Heart right ventricle (tissue), 16 donors: ENCODE measurements around the gene PRKCE. TPM values are rescaled to one million over a fixed set of nuclear protein-coding genes. Genes with fewer than 3 reads are reported as not detected.

Source experiments
- ATAC-seq, 8 donors: fragments of 200-7000 bp; cut with Tn5 transposase; one replicate each; pipeline ENCODE4 v1.9.1; 2020; ENCODE audit warnings: mild to moderate bottlenecking in 8 of 8, moderate library complexity in 8 of 8, moderate number of reproducible peaks in 1 of 8
- DNase-seq, 2 donors: peaks; one replicate each; pipeline ENCODE4 v3.0.0-alpha.2; 2020
- H3K27ac ChIP-seq, 10 donors: fragments of 200-600 bp; sonication (generic) in 2 of 10; one replicate each; pipeline versions ENCODE4 v1.5.0 to v1.8.0; 2020 to 2022; ENCODE audit warnings: mild to moderate bottlenecking in 3 of 10
- H3K27me3 ChIP-seq, 7 donors: fragments of 200-600 bp; one replicate each; pipeline ENCODE4 v1.8.0; 2021 to 2022; ENCODE audit warnings: mild to moderate bottlenecking in 2 of 7
- H3K36me3 ChIP-seq, 9 donors: fragments of 200-600 bp; sonication (generic) in 1 of 9; one replicate each; pipeline versions ENCODE4 v1.5.0 to v1.8.0; 2020 to 2022; ENCODE audit warnings: mild to moderate bottlenecking in 2 of 9
- H3K4me1 ChIP-seq, 9 donors: fragments of 200-600 bp; sonication (generic) in 1 of 9; one replicate each; pipeline versions ENCODE4 v1.5.0 to v1.8.0; 2020 to 2022; ENCODE audit warnings: mild to moderate bottlenecking in 4 of 9
- H3K4me3 ChIP-seq, 10 donors: fragments of 200-600 bp; sonication (generic) in 2 of 10; one replicate each; pipeline versions ENCODE4 v1.5.0 to v1.8.0; 2020 to 2022; ENCODE audit warnings: mild to moderate bottlenecking in 7 of 10, moderate library complexity in 2 of 10
- H3K9me3 ChIP-seq, 11 donors: fragments of 200-600 bp in 10 of 11; sonication (generic) in 2 of 11; one replicate each; pipeline versions ENCODE4 v1.5.0 to v1.8.0; 2013 to 2022; ENCODE audit warnings: mild to moderate bottlenecking in 2 of 11, control low read depth in 1 of 11, moderate library complexity in 1 of 11
- CTCF ChIP-seq, 9 donors: fragments of 200-600 bp; sonication (generic) in 2 of 9; IDR thresholded peaks; one replicate each; pipeline versions ENCODE4 v1.5.0 to v1.8.0; 2021 to 2022; ENCODE audit warnings: antibody characterized with exemption in 9 of 9, mild to moderate bottlenecking in 5 of 9, moderate library complexity in 1 of 9
- WGBS, 2 donors: extraction: QIAGEN DNeasy Blood & Tissue Kit; methylation state at CpG; one replicate each; pipeline ENCODE4 v1.1.7; 2013; ENCODE audit warnings: inconsistent platforms in 1 of 2; 5-methylcytosine and 5-hydroxymethylcytosine counted together
- intact Hi-C, 10 donors: fragments of 100-400 bp; cut with DNase I; formaldehyde crosslinking; loops; one replicate each; pipeline versions ENCODE4 v1.11.1 to v1.14.2; 2022
- polyA plus RNA-seq, 2 donors: library from polyadenylated mRNA; stranded (reverse); fragments of 200-250 nt; gene quantifications; one replicate each; pipeline ENCODE4 v1.2.3, GENCODE V29; 2013
- total RNA-seq, 10 donors: library from RNA; stranded (reverse); fragmentation: NEBNext Ultra II Directional in 3 of 10; extraction: Animal tissue kit (Norgen Biotek cat#: 25700) in 3 of 10; gene quantifications; one replicate each; pipeline versions ENCODE4 v1.2.1 to v1.2.4, GENCODE V29; 2021 to 2023
- donor health status: Arrhythmogenic right ventricular cardiomyopathy.
- donor health status: ischemic (EF 13 %, LVEDD 7.1; RV severe dilation, severe dysfunction).
- donor health status: healthy with polysubstance abuse.
- donor health status: DM: no; HTN: yes; CAD: no.
- donor health status: DM: no; HTN: no; CAD: no.
- donor health status: ischemic (EF 25% LVEDD 6.9; RV normal size, moderate dysfunction).
- donor health status: ischemic (EF 25% LVEDD 5.7; RV mildly dilated, moderate dysfunction).
- donor health status: healthy.
- donor health status: DM: yes; HTN: yes; CAD: no.
- donor health status: Ischemic cardiomyopathy.
- donor health status: ischemic (EF 35%, LVEDD 5.7; RV mildly dilated, moderate dysfunction).
- donor health status: nonischemic (EF 11% LVEDD 7.7; RV severe dilation, severe dysfunction).
- donor health status: DM: yes; HTN: yes; CAD: no.
- donor health status: PGD.
- donor health status: ischemic (EF 29% LVEDD 5.4; RV normal size, mild dysfunction).
- donor health status: nonischemic (EF 23%, LVEDD 6.1; RV moderate dilation, normal function).

Gene PRKCE
- total and polyA plus RNA-seq, 12 donors, result 3.7 to 22.7 (median 16.7) TPM

DNA sequence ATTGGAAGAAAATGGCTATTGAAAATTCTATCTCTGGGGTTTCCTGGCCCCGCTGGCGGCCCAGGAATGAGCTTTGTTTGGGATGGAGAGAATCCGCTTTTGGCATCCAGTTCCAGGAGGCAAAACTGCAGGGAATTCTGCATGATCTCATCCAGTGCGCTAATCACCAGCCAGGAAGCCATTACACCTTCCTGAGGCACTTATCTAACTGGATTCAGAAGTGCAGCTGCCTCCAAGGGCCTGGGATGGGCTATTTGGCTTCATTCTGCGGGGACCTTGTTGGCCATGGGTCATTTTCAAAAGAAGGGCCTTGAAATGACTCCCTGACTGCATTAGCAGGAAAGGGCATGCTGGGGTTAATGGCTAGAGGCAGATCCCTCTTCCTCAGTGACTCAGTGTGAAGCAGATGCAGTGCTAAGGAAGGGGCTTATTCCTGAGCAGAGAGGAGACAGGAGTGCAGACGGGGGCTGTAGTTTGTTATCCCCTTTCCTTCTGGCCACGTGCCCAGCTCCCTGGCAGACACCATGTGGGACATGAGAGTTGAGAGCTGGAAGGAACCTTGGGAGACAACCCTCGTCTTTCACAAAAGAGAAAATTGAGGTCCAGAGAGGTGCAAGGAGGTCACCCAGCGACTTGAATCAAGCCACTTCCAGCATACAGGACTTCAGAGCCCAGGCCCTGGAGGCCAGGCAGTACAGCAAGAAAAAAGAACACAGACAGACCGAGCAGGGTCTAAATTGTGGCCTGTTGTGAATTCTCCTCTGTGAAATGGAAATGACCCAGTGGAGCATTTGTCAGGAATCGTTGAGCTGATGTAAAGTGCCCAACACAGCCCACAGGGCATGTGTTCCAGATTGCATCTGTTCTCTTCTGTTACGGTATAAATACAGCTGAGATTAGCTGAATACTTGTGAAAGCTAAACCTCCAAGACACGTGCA is 161.8 kb downstream of the PRKCE start:
- peak; percentile 34 to 52 for DNase-seq
- TF ChIP-seq CTCF (IDR thresholded peaks at IDR 0.05), result no peak

DNA sequence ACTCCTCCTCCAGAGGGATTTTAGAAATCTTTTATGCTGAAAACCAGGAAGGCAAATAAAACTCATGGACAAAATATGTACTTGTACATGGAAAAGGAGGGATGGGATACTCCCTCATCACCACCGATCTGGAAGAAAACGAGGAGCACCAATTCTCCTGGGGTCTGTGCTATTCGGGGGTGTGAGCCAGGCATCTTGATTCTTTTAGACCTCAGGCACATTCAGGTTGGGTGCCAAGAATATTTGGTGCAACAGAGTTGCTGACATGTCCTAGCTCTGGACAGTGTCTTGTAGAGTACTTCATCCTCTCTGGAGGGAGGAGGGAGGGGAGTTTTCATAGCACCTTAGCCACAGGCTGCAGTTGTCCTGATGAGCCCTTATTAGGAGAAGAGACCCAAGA is 163.0 kb downstream of the PRKCE start:
- no peaks in the 10 kb centered on the region for H3K27me3 ChIP-seq
- peak overlapping the region in 4 of 10 donors; percentile 3 to 87 (median 56) for H3K27ac ChIP-seq
- intact Hi-C loops, result loop anchor here in 1 of 10 donors (10.0 kb wide), 1 partner anchor 120 kb away; no protein-coding TSS in a partner anchor
- H3K9me3 ChIP-seq, result no peaks in the 10 kb centered on the region
- TF ChIP-seq CTCF (IDR thresholded peaks at IDR 0.05), result no peak
- 19 to 40% methylated on average over 3 of the region's 3 CpGs for WGBS, 2 donors
- DNase-seq (peak in 1 of 2 donors; percentile 37), ATAC-seq (peak in 7 of 8 donors; percentile 40 to 81 (median 68))
- H3K4me1 ChIP-seq, result peaks cover 16 to 76% (median 47%) of the 10 kb centered on the region in 9 donors
- H3K36me3 ChIP-seq, result no peaks in the 10 kb centered on the region
- H3K4me3 ChIP-seq, result no peak overlapping the region

More for the DNA sequence above, 161.8 kb downstream of the PRKCE start:
- 37 to 49% methylated on average over 13 of the region's 13 CpGs for WGBS, 2 donors
- intact Hi-C loops, result loop anchor here in 1 of 10 donors (10.0 kb wide), 1 partner anchor 122 kb away; no protein-coding TSS in a partner anchor
- H3K4me3 ChIP-seq, result no peak overlapping the region
- no peaks in the 10 kb centered on the region for H3K36me3 ChIP-seq
- peak overlapping the region in 8 of 10 donors; percentile 9 to 87 (median 56) for H3K27ac ChIP-seq
- ATAC-seq, result peak; percentile 27 to 75 (median 68)
- peaks cover 16 to 64% (median 47%) of the 10 kb centered on the region in 9 donors for H3K4me1 ChIP-seq
- H3K9me3 ChIP-seq, result no peaks in the 10 kb centered on the region
- H3K27me3 ChIP-seq, result no peaks in the 10 kb centered on the region

DNA sequence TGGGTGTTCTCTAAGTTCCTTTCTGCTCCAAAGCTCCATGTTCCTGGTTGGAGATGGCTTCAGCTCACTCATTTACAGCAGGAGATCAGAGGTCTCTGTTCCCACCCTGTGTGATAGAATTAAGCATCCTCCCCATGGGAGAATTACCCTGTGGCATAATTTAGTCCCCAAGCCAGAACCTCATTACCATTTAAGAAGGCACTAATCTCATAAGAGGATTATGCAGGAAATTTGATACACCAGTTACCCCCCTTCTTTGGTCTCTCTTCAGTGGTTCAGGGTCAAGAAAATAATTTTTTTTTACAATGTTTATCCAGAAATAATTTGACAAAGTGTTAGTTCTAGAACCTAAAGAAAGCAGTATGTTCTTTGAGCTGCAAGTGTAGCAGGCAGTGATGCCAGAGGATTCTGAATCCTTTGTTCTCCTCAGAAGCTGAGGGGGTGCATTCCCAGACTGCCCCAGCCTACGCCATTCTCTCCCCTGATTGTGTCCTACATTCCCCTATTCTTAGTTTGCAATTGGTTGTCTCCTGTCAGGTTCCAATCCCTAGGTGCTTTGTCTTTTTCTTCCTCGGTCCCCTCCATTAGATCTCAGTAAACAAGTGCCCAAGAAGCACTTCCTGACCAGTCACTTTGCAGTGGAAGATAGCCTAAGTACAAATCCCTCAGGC is 163.6 kb downstream of the PRKCE start:
- 81 to 86% methylated on average over 2 of the region's 2 CpGs for WGBS, 2 donors
- TF ChIP-seq CTCF (IDR thresholded peaks at IDR 0.05), result no peak
- DNase-seq (no peak), ATAC-seq (no peak)
- no peak overlapping the region for H3K4me3 ChIP-seq
- no peaks in the 10 kb centered on the region for H3K27me3 ChIP-seq
- peaks cover 16 to 79% (median 47%) of the 10 kb centered on the region in 9 donors for H3K4me1 ChIP-seq
- intact Hi-C loops, result loop anchor here in 1 of 10 donors (10.0 kb wide), 1 partner anchor 120 kb away; no protein-coding TSS in a partner anchor
- H3K9me3 ChIP-seq, result no peaks in the 10 kb centered on the region
- H3K27ac ChIP-seq, result no peak overlapping the region
- no peaks in the 10 kb centered on the region for H3K36me3 ChIP-seq

- intact Hi-C loops, result loop anchor here in 1 of 10 donors (10.0 kb wide), 1 partner anchor 119 kb away; no protein-coding TSS in a partner anchor
- ATAC-seq (no peak), DNase-seq (no peak)
- Histone ChIP-seq H3K4me3 (no peak overlapping the region), H3K4me1 (peaks cover 16 to 77% (median 48%) of the 10 kb centered on the region in 9 donors), H3K36me3 (no peaks in the 10 kb centered on the region), H3K9me3 (no peaks in the 10 kb centered on the region), H3K27ac (no peak overlapping the region), H3K27me3 (no peaks in the 10 kb centered on the region)
- WGBS, 2 donors, result 56 to 59% methylated on average over 2 of the region's 2 CpGs
- TF ChIP-seq CTCF (IDR thresholded peaks at IDR 0.05), result no peak
Measured at GRCh38 chr2:45816272-45816671, 164.8 kb downstream of the PRKCE start.
